K562 (cell line): Measurements from ENCODE around the gene LEMD1. TPM values are rescaled to one million over a fixed set of nuclear protein-coding genes. Genes with fewer than 3 reads are reported as not detected.

Experiments used
- ATAC-seq: fragments of 200-7000 bp; cut with Tn5 transposase; 3 replicates; pipeline ENCODE4 v1.9.1; 2020; ENCODE audit warnings: moderate library complexity
- BruUV-seq: library from RNA; stranded (reverse); fragments of 400-500 nt; replicated peaks from 2 replicates; lab custom pipeline; 2021; lab: Mats Ljungman, UMichigan
- CTCF ChIA-PET: fragments of 300-600 bp; formaldehyde crosslinking; extraction: SDS; loops from one replicate; lab custom pipeline; 2021; ENCODE audit warnings: low intra/inter-chr PET ratio; lab: Yijun Ruan, JAX
- POLR2A ChIA-PET: fragments of 300-600, 350-650 bp; sonication (Branson Sonifier 250); formaldehyde crosslinking; extraction: SDS; loops from one replicate; lab custom pipeline; 2021; ENCODE audit warnings: antibody characterized with exemption, inconsistent platforms; lab: Yijun Ruan, JAX
- DNase-seq, 4 experiments: peaks; one replicate each; pipeline versions ENCODE4 v3.0.0 to v3.0.0-alpha.2; 2011 to 2018; ENCODE audit warnings: low spot score in 3 of 4, mixed read lengths in 3 of 4; ENCODE audit errors: extremely low read depth in 1 of 4
- FAIRE-seq: peaks from 2 replicates; lab custom pipeline; 2011; peaks lifted over from hg19 to GRCh38; lab: Jason Lieb, UNC
- H2AFZ ChIP-seq: 2 replicates; pipeline ENCODE4 v1.6.0; 2011; ENCODE audit warnings: low read depth, low read length, control low read depth, inconsistent platforms
- H3K27ac ChIP-seq: fragments of 200-600 bp; 3 replicates; pipeline ENCODE4 v1.8.0; 2011; ENCODE audit warnings: low read depth, mild to moderate bottlenecking, control low read depth, inconsistent platforms, low read length, moderate library complexity, mixed read lengths; ENCODE audit errors: extremely low read depth
- H3K27me3 ChIP-seq, 2 experiments: fragments of 300-600 bp in 1 of 2; 2 replicates in 1 of 2; 3 replicates in 1 of 2; pipeline versions ENCODE4 v1.6.0 to v1.8.0; 2011; ENCODE audit warnings: inconsistent platforms in 2 of 2, low read length in 2 of 2, mild to moderate bottlenecking in 1 of 2, mixed read lengths in 1 of 2, moderate library complexity in 1 of 2; ENCODE audit not compliant: control insufficient read depth in 2 of 2, insufficient read depth in 2 of 2
- H3K36me3 ChIP-seq: fragments of 300-600 bp; 3 replicates; pipeline ENCODE4 v1.8.0; 2011; ENCODE audit warnings: mild to moderate bottlenecking, low read length, inconsistent platforms; ENCODE audit not compliant: control insufficient read depth, insufficient read depth
- H3K4me1 ChIP-seq, 2 experiments: fragments of 200-600 bp in 1 of 2; replicated peaks in 1 of 2; 2 replicates in 1 of 2; 3 replicates in 1 of 2; pipeline versions ENCODE4 v1.5.1 to v1.8.0; 2011; ENCODE audit warnings: inconsistent platforms in 2 of 2, low read length in 2 of 2, mild to moderate bottlenecking in 1 of 2, mixed read lengths in 1 of 2, moderate library complexity in 1 of 2; ENCODE audit not compliant: control insufficient read depth in 2 of 2, insufficient read depth in 2 of 2
- H3K4me2 ChIP-seq: 2 replicates; pipeline ENCODE4 v1.6.1; 2011; ENCODE audit warnings: low read length, control low read depth, inconsistent platforms, mixed read lengths; ENCODE audit not compliant: insufficient read depth
- H3K4me3 ChIP-seq: fragments of 200-600 bp; sonication (generic), shearing (Covaris generic); 2 replicates; pipeline ENCODE4 v1.5.1; 2016; ENCODE audit warnings: control low read depth, inconsistent platforms
- H3K79me2 ChIP-seq: fragments of 200-600 bp; 3 replicates; pipeline ENCODE4 v1.8.0; 2011; ENCODE audit warnings: low read length, inconsistent platforms; ENCODE audit not compliant: control insufficient read depth, insufficient read depth
- H3K9ac ChIP-seq, 2 experiments: 2 replicates each; pipeline versions ENCODE4 v1.6.0 to v1.6.1; 2011; ENCODE audit warnings: low read depth in 2 of 2, low read length in 2 of 2, control low read depth in 1 of 2, inconsistent platforms in 1 of 2, mild to moderate bottlenecking in 1 of 2, mixed read lengths in 1 of 2; ENCODE audit not compliant: insufficient read depth in 1 of 2
- H3K9me1 ChIP-seq: one replicate; pipeline ENCODE4 v1.6.0; 2011; ENCODE audit warnings: inconsistent platforms, mild to moderate bottlenecking, low read length, moderate library complexity; ENCODE audit not compliant: control insufficient read depth, insufficient read depth
- H3K9me3 ChIP-seq: replicated peaks from 2 replicates; pipeline ENCODE4 v1.5.1; 2011; ENCODE audit warnings: low read depth, low read length, inconsistent platforms; ENCODE audit not compliant: control insufficient read depth, insufficient read depth
- H4K20me1 ChIP-seq: replicated peaks from 2 replicates; pipeline ENCODE4 v1.6.1; 2011; ENCODE audit warnings: low read length, inconsistent platforms, mixed read lengths; ENCODE audit not compliant: control insufficient read depth, insufficient read depth
- ELK3 ChIP-seq: fragments of 450-650 bp; formaldehyde crosslinking; IDR thresholded peaks from 2 replicates; pipeline ENCODE4 v1.4.0; 2020; ENCODE audit warnings: mild to moderate bottlenecking
- ZFP91 ChIP-seq: sonication (generic); formaldehyde crosslinking; IDR thresholded peaks from 2 replicates; pipeline ENCODE4 v1.8.0; 2022; ENCODE audit warnings: mild to moderate bottlenecking, missing genetic modification reagents
- ZNF212 ChIP-seq: fragments of 450-650 bp; formaldehyde crosslinking; IDR thresholded peaks from 2 replicates; pipeline ENCODE4 v1.4.0; 2020; ENCODE audit warnings: mild to moderate bottlenecking
- WGBS: fragments of 100-300 bp; shearing (Covaris generic); methylation state at CpG from one replicate; pipeline ENCODE4 v1.1.6; 2016; ENCODE audit warnings: low coverage, mixed read lengths; ENCODE audit not compliant: insufficient coverage; ENCODE audit errors: missing lambda C conversion rate; 5-methylcytosine and 5-hydroxymethylcytosine counted together
- in situ Hi-C: fragments of 300-500 bp; cut with MboI; formaldehyde crosslinking; loops from 4 replicates; pipeline ENCODE4 v1.15.0; 2018; ENCODE audit warnings: inconsistent platforms, mixed read lengths
- intact Hi-C: fragments of 100-400 bp; cut with micrococcal nuclease; formaldehyde crosslinking; loops from 2 replicates; pipeline ENCODE4 v1.14.2; 2022
- polyA plus RNA-seq, 8 experiments: library from polyadenylated mRNA; depleted of rRNA in 4 of 8; stranded (reverse) in 5 of 8; unstranded in 3 of 8; fragments of >200 nt; fragmentation: Nextera tagmentation in 2 of 8; fragmentation: Illumina TruSeq in 1 of 8; extraction: Ambion mirVana in 2 of 8; extraction: Trizol in 1 of 8; gene quantifications; 2 replicates each; pipeline versions ENCODE4 v1.2.1 to v1.2.3, GENCODE V29; 2011 to 2014; ENCODE audit warnings: inconsistent platforms in 1 of 8, missing spikeins in 1 of 8
- total RNA-seq, 7 experiments: library from RNA; depleted of rRNA in 6 of 7; stranded (reverse); fragments of >200 nt in 6 of 7; fragmentation: Illumina TruSeq in 2 of 7; extraction: Trizol in 2 of 7; gene quantifications; 2 replicates each; pipeline versions ENCODE4 v1.2.1 to v1.2.3, GENCODE V29; 2011 to 2021; ENCODE audit warnings: low replicate concordance in 1 of 7

LEMD1 gene
- total and polyA plus RNA-seq, 9 of the 15 experiments (the other 6 are each of a cell fraction or from before 2014, with no cell fraction given), result 0.11 to 2.4 (median 0.57) TPM; not detected in 1

GRCh38 chr1:205416322-205416721, 5.5 kb downstream of the LEMD1 start:
- Histone ChIP-seq H3K4me2 (no peak overlapping the region), H3K79me2 (no peaks in the 10 kb centered on the region), H3K27ac (no peak overlapping the region), H3K27me3 (peaks cover 35 to 56% of the 10 kb centered on the region in 2 experiments), H3K4me1 (no peaks in the 10 kb centered on the region), H3K4me3 (no peak overlapping the region), H3K9me3 (no peaks in the 10 kb centered on the region), H3K9ac (no peak overlapping the region), H3K9me1 (no peaks in the 10 kb centered on the region), H2AFZ (no peak overlapping the region), H3K36me3 (no peaks in the 10 kb centered on the region), H4K20me1 (peaks cover 5% of the 10 kb centered on the region; the same call in 1 of the 2 replicates)
- intact Hi-C loops (no loop called here), in situ Hi-C loops (no loop called here)
- WGBS, result 2% methylated on average over 2 of the region's 2 CpGs
- no TSS peak for BruUV-seq
- TF ChIP-seq ZFP91 (CRISPR knock-in tag) (no peak), ELK3 (CRISPR knock-in tag) (no peak), ZNF212 (CRISPR knock-in tag) (no peak)
- ChIA-PET POLR2A (interaction anchor here (0.7 to 1.1 kb wide), 5 partner anchors 8 to 96 kb away, joined by 3 to 4 read pairs (median 3); no protein-coding TSS in a partner anchor), CTCF (no interaction called here)
- no peak for ATAC-seq
- no peak for DNase-seq
- no peak for FAIRE-seq
